HEK293 (cell line): Measurements from ENCODE around the gene TSPOAP1.

Experiments used
- HOXD13 ChIP-seq: sonication (generic); formaldehyde crosslinking; IDR thresholded peaks from 2 replicates; pipeline ENCODE4 v1.8.0; 2022; ENCODE audit warnings: missing genetic modification reagents, borderline replicate concordance
- TCF7L2 ChIP-seq: IDR thresholded peaks from 2 replicates; pipeline ENCODE4 v1.6.1; 2011; ENCODE audit warnings: low read depth, mild to moderate bottlenecking, inconsistent platforms, low read length, moderate library complexity, borderline replicate concordance
- YY2 ChIP-seq: fragments of 450-650 bp; formaldehyde crosslinking; IDR thresholded peaks from 2 replicates; pipeline ENCODE4 v1.5.1; 2016; ENCODE audit warnings: missing biosample characterization, missing genetic modification characterization
- ZBTB7A ChIP-seq: fragments of 450-650 bp; formaldehyde crosslinking; IDR thresholded peaks from 2 replicates; pipeline ENCODE4 v1.5.1; 2016; ENCODE audit warnings: low read depth, missing biosample characterization, missing genetic modification characterization
- ZNF114 ChIP-seq: fragments of 450-650 bp; formaldehyde crosslinking; IDR thresholded peaks from 2 replicates; pipeline ENCODE4 v1.5.0; 2017; ENCODE audit warnings: missing biosample characterization, missing genetic modification characterization
- ZNF391 ChIP-seq: fragments of 450-650 bp; formaldehyde crosslinking; IDR thresholded peaks from 2 replicates; pipeline ENCODE4 v1.5.1; 2016; ENCODE audit warnings: low read depth, missing biosample characterization, missing genetic modification characterization, borderline replicate concordance
- ZNF629 ChIP-seq: fragments of 450-650 bp; formaldehyde crosslinking; IDR thresholded peaks from 2 replicates; pipeline ENCODE4 v1.5.1; 2017; ENCODE audit warnings: missing biosample characterization, missing genetic modification characterization
- ZNF670 ChIP-seq: fragments of 450-650 bp; formaldehyde crosslinking; IDR thresholded peaks from 2 replicates; pipeline ENCODE4 v1.5.1; 2016; ENCODE audit warnings: missing biosample characterization, missing genetic modification characterization, low read depth
- ZNF707 ChIP-seq: fragments of 450-650 bp; formaldehyde crosslinking; IDR thresholded peaks from 2 replicates; pipeline ENCODE4 v1.5.1; 2016; ENCODE audit warnings: missing biosample characterization, missing genetic modification characterization
- TF ChIP-seq, protein P1 (sequence below): fragments of 450-650 bp; formaldehyde crosslinking; IDR thresholded peaks from 2 replicates; pipeline ENCODE4 v1.5.1; 2016; ENCODE audit warnings: missing biosample characterization, missing genetic modification characterization
- TF ChIP-seq, protein P2 (sequence below): fragments of 450-650 bp; formaldehyde crosslinking; IDR thresholded peaks from 2 replicates; pipeline ENCODE4 v1.5.1; 2016; ENCODE audit warnings: missing biosample characterization, missing genetic modification characterization
- TF ChIP-seq, protein P3 (sequence below): fragments of 450-650 bp; formaldehyde crosslinking; IDR thresholded peaks from 2 replicates; pipeline ENCODE4 v1.5.1; 2016; ENCODE audit warnings: missing biosample characterization, missing genetic modification characterization, borderline replicate concordance
- TF ChIP-seq, protein P4 (sequence below): fragments of 450-650 bp; formaldehyde crosslinking; IDR thresholded peaks from 2 replicates; pipeline ENCODE4 v1.5.1; 2016; ENCODE audit warnings: missing biosample characterization, missing genetic modification characterization

DNA sequence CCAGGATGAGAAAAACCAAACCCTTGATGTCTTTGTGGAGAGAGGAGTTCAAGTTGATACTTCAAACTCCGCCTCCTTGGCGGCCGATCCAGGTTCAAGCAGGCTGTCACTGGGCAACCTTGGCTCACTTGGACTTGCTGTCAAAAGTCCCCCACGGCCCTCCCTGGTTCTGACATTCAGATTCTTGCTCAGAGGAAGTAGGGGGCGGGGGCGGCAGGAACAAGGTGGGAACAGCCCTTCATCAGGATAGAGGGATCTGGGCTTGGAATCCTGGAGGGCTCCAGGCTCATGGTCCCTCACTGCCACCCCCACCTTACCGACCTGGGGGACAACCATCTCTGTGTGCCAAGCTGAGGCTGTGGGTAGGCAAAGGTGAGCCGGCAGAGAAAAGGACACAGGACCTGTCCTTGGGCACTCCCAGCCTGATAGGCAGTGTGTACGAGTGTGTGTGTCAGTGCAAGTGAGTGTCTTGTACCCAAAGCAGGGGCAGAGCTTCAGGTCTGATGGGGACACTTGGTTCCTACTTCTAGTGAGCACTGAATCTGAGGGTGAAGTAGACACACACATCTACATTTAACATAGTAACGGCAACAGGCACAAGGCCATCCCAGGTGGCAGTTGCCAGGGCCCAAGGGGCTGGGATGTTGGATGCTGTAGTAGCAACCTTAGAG, 6.6 kb upstream of the TSPOAP1 start:
- no peak for TF ChIP-seq ZBTB7A (tag by site-specific recombination)
- no peak for TF ChIP-seq ZNF670 (tag by site-specific recombination)
- TF ChIP-seq TCF7L2: no peak
- TF ChIP-seq ZNF391 (tag by site-specific recombination): no peak
- TF ChIP-seq, protein P1, sequence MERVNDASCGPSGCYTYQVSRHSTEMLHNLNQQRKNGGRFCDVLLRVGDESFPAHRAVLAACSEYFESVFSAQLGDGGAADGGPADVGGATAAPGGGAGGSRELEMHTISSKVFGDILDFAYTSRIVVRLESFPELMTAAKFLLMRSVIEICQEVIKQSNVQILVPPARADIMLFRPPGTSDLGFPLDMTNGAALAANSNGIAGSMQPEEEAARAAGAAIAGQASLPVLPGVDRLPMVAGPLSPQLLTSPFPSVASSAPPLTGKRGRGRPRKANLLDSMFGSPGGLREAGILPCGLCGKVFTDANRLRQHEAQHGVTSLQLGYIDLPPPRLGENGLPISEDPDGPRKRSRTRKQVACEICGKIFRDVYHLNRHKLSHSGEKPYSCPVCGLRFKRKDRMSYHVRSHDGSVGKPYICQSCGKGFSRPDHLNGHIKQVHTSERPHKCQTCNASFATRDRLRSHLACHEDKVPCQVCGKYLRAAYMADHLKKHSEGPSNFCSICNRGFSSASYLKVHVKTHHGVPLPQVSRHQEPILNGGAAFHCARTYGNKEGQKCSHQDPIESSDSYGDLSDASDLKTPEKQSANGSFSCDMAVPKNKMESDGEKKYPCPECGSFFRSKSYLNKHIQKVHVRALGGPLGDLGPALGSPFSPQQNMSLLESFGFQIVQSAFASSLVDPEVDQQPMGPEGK (tag by site-specific recombination): no peak
- TF ChIP-seq ZNF707 (tag by site-specific recombination): no peak
- TF ChIP-seq, protein P2, sequence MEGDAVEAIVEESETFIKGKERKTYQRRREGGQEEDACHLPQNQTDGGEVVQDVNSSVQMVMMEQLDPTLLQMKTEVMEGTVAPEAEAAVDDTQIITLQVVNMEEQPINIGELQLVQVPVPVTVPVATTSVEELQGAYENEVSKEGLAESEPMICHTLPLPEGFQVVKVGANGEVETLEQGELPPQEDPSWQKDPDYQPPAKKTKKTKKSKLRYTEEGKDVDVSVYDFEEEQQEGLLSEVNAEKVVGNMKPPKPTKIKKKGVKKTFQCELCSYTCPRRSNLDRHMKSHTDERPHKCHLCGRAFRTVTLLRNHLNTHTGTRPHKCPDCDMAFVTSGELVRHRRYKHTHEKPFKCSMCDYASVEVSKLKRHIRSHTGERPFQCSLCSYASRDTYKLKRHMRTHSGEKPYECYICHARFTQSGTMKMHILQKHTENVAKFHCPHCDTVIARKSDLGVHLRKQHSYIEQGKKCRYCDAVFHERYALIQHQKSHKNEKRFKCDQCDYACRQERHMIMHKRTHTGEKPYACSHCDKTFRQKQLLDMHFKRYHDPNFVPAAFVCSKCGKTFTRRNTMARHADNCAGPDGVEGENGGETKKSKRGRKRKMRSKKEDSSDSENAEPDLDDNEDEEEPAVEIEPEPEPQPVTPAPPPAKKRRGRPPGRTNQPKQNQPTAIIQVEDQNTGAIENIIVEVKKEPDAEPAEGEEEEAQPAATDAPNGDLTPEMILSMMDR (tag by site-specific recombination): no peak
- no peak for TF ChIP-seq ZNF114 (tag by site-specific recombination)
- TF ChIP-seq, protein P3, sequence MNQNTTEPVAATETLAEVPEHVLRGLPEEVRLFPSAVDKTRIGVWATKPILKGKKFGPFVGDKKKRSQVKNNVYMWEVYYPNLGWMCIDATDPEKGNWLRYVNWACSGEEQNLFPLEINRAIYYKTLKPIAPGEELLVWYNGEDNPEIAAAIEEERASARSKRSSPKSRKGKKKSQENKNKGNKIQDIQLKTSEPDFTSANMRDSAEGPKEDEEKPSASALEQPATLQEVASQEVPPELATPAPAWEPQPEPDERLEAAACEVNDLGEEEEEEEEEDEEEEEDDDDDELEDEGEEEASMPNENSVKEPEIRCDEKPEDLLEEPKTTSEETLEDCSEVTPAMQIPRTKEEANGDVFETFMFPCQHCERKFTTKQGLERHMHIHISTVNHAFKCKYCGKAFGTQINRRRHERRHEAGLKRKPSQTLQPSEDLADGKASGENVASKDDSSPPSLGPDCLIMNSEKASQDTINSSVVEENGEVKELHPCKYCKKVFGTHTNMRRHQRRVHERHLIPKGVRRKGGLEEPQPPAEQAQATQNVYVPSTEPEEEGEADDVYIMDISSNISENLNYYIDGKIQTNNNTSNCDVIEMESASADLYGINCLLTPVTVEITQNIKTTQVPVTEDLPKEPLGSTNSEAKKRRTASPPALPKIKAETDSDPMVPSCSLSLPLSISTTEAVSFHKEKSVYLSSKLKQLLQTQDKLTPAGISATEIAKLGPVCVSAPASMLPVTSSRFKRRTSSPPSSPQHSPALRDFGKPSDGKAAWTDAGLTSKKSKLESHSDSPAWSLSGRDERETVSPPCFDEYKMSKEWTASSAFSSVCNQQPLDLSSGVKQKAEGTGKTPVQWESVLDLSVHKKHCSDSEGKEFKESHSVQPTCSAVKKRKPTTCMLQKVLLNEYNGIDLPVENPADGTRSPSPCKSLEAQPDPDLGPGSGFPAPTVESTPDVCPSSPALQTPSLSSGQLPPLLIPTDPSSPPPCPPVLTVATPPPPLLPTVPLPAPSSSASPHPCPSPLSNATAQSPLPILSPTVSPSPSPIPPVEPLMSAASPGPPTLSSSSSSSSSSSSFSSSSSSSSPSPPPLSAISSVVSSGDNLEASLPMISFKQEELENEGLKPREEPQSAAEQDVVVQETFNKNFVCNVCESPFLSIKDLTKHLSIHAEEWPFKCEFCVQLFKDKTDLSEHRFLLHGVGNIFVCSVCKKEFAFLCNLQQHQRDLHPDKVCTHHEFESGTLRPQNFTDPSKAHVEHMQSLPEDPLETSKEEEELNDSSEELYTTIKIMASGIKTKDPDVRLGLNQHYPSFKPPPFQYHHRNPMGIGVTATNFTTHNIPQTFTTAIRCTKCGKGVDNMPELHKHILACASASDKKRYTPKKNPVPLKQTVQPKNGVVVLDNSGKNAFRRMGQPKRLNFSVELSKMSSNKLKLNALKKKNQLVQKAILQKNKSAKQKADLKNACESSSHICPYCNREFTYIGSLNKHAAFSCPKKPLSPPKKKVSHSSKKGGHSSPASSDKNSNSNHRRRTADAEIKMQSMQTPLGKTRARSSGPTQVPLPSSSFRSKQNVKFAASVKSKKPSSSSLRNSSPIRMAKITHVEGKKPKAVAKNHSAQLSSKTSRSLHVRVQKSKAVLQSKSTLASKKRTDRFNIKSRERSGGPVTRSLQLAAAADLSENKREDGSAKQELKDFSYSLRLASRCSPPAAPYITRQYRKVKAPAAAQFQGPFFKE (tag by site-specific recombination): no peak
- TF ChIP-seq ZNF629 (tag by site-specific recombination): no peak
- TF ChIP-seq YY2 (tag by site-specific recombination): no peak
- TF ChIP-seq HOXD13 (CRISPR knock-in tag): no peak
- TF ChIP-seq, protein P4, sequence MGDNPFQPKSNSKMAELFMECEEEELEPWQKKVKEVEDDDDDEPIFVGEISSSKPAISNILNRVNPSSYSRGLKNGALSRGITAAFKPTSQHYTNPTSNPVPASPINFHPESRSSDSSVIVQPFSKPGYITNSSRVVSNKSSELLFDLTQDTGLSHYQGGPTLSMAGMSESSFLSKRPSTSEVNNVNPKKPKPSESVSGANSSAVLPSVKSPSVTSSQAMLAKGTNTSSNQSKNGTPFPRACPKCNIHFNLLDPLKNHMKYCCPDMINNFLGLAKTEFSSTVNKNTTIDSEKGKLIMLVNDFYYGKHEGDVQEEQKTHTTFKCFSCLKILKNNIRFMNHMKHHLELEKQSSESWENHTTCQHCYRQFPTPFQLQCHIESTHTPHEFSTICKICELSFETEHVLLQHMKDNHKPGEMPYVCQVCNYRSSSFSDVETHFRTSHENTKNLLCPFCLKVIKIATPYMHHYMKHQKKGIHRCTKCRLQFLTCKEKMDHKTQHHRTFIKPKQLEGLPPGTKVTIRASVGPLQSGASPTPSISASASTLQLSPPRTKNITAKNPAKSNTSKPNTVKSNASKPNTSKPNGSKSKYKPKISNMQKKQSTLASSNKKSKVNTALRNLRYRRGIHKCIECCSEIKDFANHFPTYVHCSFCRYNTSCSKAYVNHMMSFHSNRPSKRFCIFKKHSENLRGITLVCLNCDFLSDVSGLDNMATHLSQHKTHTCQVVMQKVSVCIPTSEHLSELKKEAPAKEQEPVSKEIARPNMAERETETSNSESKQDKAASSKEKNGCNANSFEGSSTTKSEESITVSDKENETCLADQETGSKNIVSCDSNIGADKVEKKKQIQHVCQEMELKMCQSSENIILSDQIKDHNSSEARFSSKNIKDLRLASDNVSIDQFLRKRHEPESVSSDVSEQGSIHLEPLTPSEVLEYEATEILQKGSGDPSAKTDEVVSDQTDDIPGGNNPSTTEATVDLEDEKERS (tag by site-specific recombination): no peak
